Activated gamma-delta T cell treated with anti-CD3 and anti-CD28 coated beads, Interleukin-2, amount 50 U/mL, for 16 hours (primary cell): ENCODE measurements around the gene UNK.

Experiments used
- DNase-seq: peaks from one replicate; pipeline ENCODE4 v3.0.0-alpha.2; 2020; ENCODE audit warnings: low read depth

Gene UNK

GRCh38 chr17:75835654-75835987, 51.0 kb downstream of the UNK start:
- no peak for DNase-seq

GRCh38 chr17:75836605-75837004, 52.0 kb downstream of the UNK start:
- DNase-seq = no peak

- DNase-seq = no peak
These were observed 53.3 kb downstream of the UNK start for GRCh38 chr17:75837899-75838298.

- no peak for DNase-seq
These were observed 53.8 kb downstream of the UNK start for GRCh38 chr17:75838410-75838809.

- DNase-seq = no peak
These were observed 55.6 kb downstream of the UNK start for GRCh38 chr17:75839942-75840798.

GRCh38 chr17:75840799-75841164, 56.2 kb downstream of the UNK start:
- DNase-seq = no peak

- no peak for DNase-seq
These were observed 57.8 kb downstream of the UNK start for GRCh38 chr17:75842411-75842810.

- DNase-seq = no peak
These were observed 58.5 kb downstream of the UNK start for GRCh38 chr17:75842963-75843576.

GRCh38 chr17:75843577-75844529, 59.2 kb downstream of the UNK start, which contains the start of gene UNC13D:
Gene UNC13D, minus strand, starts transcription at chr17:75844404. Its CDS starts 67 bp downstream, at chr17:75844337.
- DNase-seq = peak; percentile 51

GRCh38 chr17:75844530-75845057, 60.0 kb downstream of the UNK start:
- no peak for DNase-seq

- peak; percentile 39 for DNase-seq
These were observed 60.6 kb downstream of the UNK start for GRCh38 chr17:75845058-75845711.

GRCh38 chr17:75845933-75846691, 61.5 kb downstream of the UNK start:
- no peak for DNase-seq

- DNase-seq = no peak
These were observed 62.3 kb downstream of the UNK start for GRCh38 chr17:75846692-75847613.

GRCh38 chr17:75847614-75848522, 63.3 kb downstream of the UNK start:
- DNase-seq = no peak

GRCh38 chr17:75848523-75849278, 64.1 kb downstream of the UNK start:
- DNase-seq = peak; percentile 71

- no peak for DNase-seq
These were observed 64.7 kb downstream of the UNK start for GRCh38 chr17:75849279-75849646.

GRCh38 chr17:75849724-75850123, 65.1 kb downstream of the UNK start:
- no peak for DNase-seq
